Fibroblast of the aortic adventitia (primary cell): ENCODE measurements around the gene WWP2. TPM values are rescaled to one million over a fixed set of nuclear protein-coding genes. Genes with fewer than 3 reads are reported as not detected.
A peak's percentile ranks its signal among the peaks of the same experiment; 100 is the strongest.

ENCODE experiments used
- DNase-seq: peaks from one replicate; pipeline ENCODE4 v3.0.0-alpha.2; 2010; ENCODE audit warnings: low read depth
- H3K4me3 ChIP-seq: 2 replicates; pipeline ENCODE4 v1.5.1; 2011; ENCODE audit warnings: low read depth, mild to moderate bottlenecking, control low read depth, low read length, moderate library complexity
- CTCF ChIP-seq: IDR thresholded peaks from 2 replicates; pipeline ENCODE4 v1.5.1; 2011; ENCODE audit warnings: mild to moderate bottlenecking, low read length, control low read depth, inconsistent platforms; ENCODE audit not compliant: insufficient read depth
- total RNA-seq: library from RNA; depleted of rRNA; stranded (reverse); fragments of >200 nt; gene quantifications from 2 replicates; pipeline ENCODE4 v1.2.3, GENCODE V29; 2012; ENCODE audit warnings: low replicate concordance

The WWP2 gene
- total RNA-seq, 1 donor, result 28.7 TPM

- DNase-seq, result no peak
- no peak for TF ChIP-seq CTCF
- no peak overlapping the region for H3K4me3 ChIP-seq
Measured at GRCh38 chr16:69936252-69936651, 174.1 kb downstream of the WWP2 start.

- H3K4me3 ChIP-seq, result no peak overlapping the region
- no peak for DNase-seq
- no peak for TF ChIP-seq CTCF
Measured at GRCh38 chr16:69936751-69937211, 174.6 kb downstream of the WWP2 start.

- DNase-seq, result no peak
- H3K4me3 ChIP-seq, result no peak overlapping the region
- peak; percentile 22 for TF ChIP-seq CTCF
Measured at GRCh38 chr16:69937465-69937951, 175.4 kb downstream of the WWP2 start.

GRCh38 chr16:69938981-69939820 lies 177.1 kb downstream of the WWP2 start:
- DNase-seq, result no peak
- no peak for TF ChIP-seq CTCF
- no peak overlapping the region for H3K4me3 ChIP-seq

GRCh38 chr16:69939821-69940585 lies 177.9 kb downstream of the WWP2 start:
- no peak overlapping the region for H3K4me3 ChIP-seq
- DNase-seq, result no peak
- TF ChIP-seq CTCF, result no peak

GRCh38 chr16:69940676-69941075 lies 178.5 kb downstream of the WWP2 start:
- H3K4me3 ChIP-seq, result no peak overlapping the region
- TF ChIP-seq CTCF, result no peak
- no peak for DNase-seq
